PC-9 (cell line): Measurements from ENCODE around the gene TYK2.

Experiments used
- EZH2 ChIP-seq: fragments of 200-600 bp; sonication (generic); IDR thresholded peaks from 2 replicates; pipeline ENCODE4 v1.8.0; 2017; ENCODE audit warnings: antibody characterized with exemption, low read depth
- TF ChIP-seq, protein P1 (sequence below): fragments of 200-600 bp; sonication (generic); conservative IDR thresholded peaks from 2 replicates; pipeline ENCODE4 v1.6.1; 2017; ENCODE audit warnings: mixed run types, antibody characterized with exemption, mild to moderate bottlenecking, moderate library complexity

- TF ChIP-seq, protein P1, sequence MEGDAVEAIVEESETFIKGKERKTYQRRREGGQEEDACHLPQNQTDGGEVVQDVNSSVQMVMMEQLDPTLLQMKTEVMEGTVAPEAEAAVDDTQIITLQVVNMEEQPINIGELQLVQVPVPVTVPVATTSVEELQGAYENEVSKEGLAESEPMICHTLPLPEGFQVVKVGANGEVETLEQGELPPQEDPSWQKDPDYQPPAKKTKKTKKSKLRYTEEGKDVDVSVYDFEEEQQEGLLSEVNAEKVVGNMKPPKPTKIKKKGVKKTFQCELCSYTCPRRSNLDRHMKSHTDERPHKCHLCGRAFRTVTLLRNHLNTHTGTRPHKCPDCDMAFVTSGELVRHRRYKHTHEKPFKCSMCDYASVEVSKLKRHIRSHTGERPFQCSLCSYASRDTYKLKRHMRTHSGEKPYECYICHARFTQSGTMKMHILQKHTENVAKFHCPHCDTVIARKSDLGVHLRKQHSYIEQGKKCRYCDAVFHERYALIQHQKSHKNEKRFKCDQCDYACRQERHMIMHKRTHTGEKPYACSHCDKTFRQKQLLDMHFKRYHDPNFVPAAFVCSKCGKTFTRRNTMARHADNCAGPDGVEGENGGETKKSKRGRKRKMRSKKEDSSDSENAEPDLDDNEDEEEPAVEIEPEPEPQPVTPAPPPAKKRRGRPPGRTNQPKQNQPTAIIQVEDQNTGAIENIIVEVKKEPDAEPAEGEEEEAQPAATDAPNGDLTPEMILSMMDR: no peak
- TF ChIP-seq EZH2: no peak
Measured at GRCh38 chr19:10362259-10362658, 18.1 kb downstream of the TYK2 start.
